Fibroblast of lung (primary cell): ENCODE data around the gene ATP10A. TPM values are rescaled to one million over a fixed set of nuclear protein-coding genes. Genes with fewer than 3 reads are reported as not detected.
A peak's percentile ranks its signal among the peaks of the same experiment; 100 is the strongest.

ENCODE experiments used
- DNase-seq, 2 donors: peaks; one replicate each; pipeline versions ENCODE4 v3.0.0 to v3.0.0-alpha.2; 2010; ENCODE audit warnings: low read depth in 2 of 2
- H2AFZ ChIP-seq: 2 replicates; pipeline ENCODE4 v1.5.1; 2012; ENCODE audit warnings: low read length, control low read depth, inconsistent platforms
- H3K27ac ChIP-seq: 2 replicates; pipeline ENCODE4 v1.5.1; 2011; ENCODE audit warnings: low read length, control low read depth; ENCODE audit not compliant: insufficient read depth
- H3K27me3 ChIP-seq: 2 replicates; pipeline ENCODE4 v1.5.1; 2011; ENCODE audit warnings: mild to moderate bottlenecking, low read length; ENCODE audit not compliant: control insufficient read depth, insufficient read depth
- H3K36me3 ChIP-seq: 2 replicates; pipeline ENCODE4 v1.5.1; 2011; ENCODE audit warnings: low read length; ENCODE audit not compliant: control insufficient read depth, insufficient read depth
- H3K4me1 ChIP-seq: 2 replicates; pipeline ENCODE4 v1.5.1; 2011; ENCODE audit warnings: low read length; ENCODE audit not compliant: control insufficient read depth, insufficient read depth; ENCODE audit errors: extremely low read depth
- H3K4me2 ChIP-seq: 2 replicates; pipeline ENCODE4 v1.5.1; 2011; ENCODE audit warnings: low read length, control low read depth; ENCODE audit not compliant: insufficient read depth; ENCODE audit errors: extremely low read depth
- H3K4me3 ChIP-seq, 4 experiments: fragments of 200-600 bp in 1 of 4; sonication (generic) in 1 of 4; replicated peaks in 1 of 4; 2 replicates each; pipeline ENCODE4 v1.5.1; 2011 to 2016; ENCODE audit warnings: low read length in 4 of 4, low read depth in 3 of 4, mild to moderate bottlenecking in 3 of 4, control low read depth in 2 of 4, inconsistent platforms in 1 of 4, mixed read lengths in 1 of 4; ENCODE audit not compliant: insufficient read depth in 1 of 4; ENCODE audit errors: control extremely low read depth in 1 of 4
- H3K79me2 ChIP-seq: 2 replicates; pipeline ENCODE4 v1.5.1; 2012; ENCODE audit warnings: mild to moderate bottlenecking, low read length, inconsistent platforms; ENCODE audit not compliant: control insufficient read depth, insufficient read depth
- H3K9ac ChIP-seq: 2 replicates; pipeline ENCODE4 v1.5.1; 2011; ENCODE audit warnings: mild to moderate bottlenecking, low read length, control low read depth; ENCODE audit not compliant: insufficient read depth
- H3K9me3 ChIP-seq: 2 replicates; pipeline ENCODE4 v1.5.1; 2012; ENCODE audit warnings: low read depth, low read length; ENCODE audit not compliant: control insufficient read depth, insufficient read depth
- H4K20me1 ChIP-seq: 2 replicates; pipeline ENCODE4 v1.5.1; 2011; ENCODE audit warnings: low read length; ENCODE audit not compliant: control insufficient read depth, insufficient read depth; ENCODE audit errors: extremely low read depth
- CTCF ChIP-seq, 2 donors: IDR thresholded peaks in 1 of 2; conservative IDR thresholded peaks in 1 of 2; 1 replicate in 1 of 2; 2 replicates in 1 of 2; pipeline ENCODE4 v1.5.1; 2011 to 2012; ENCODE audit warnings: low read length in 2 of 2, control low read depth in 1 of 2, inconsistent platforms in 1 of 2, low read depth in 1 of 2, mild to moderate bottlenecking in 1 of 2
- EZH2 ChIP-seq: IDR thresholded peaks from 2 replicates; pipeline ENCODE4 v1.5.1; 2012; ENCODE audit warnings: low read length, control low read depth, mild to moderate bottlenecking; ENCODE audit errors: missing control alignments
- polyA plus RNA-seq, 2 donors: library from polyadenylated mRNA; depleted of rRNA in 1 of 2; stranded (reverse) in 1 of 2; unstranded in 1 of 2; fragments of >200 nt; gene quantifications; 2 replicates each; pipeline ENCODE4 v1.2.1, GENCODE V29; 2011 to 2012; ENCODE audit warnings: missing spikeins in 1 of 2
- total RNA-seq: library from RNA; depleted of rRNA; stranded (reverse); fragments of >200 nt; gene quantifications from 2 replicates; pipeline ENCODE4 v1.2.1, GENCODE V29; 2014

Gene ATP10A
- total and polyA plus RNA-seq, 2 donors (not counting 1 experiment from before 2014, with no cell fraction given) = 12.7 to 13.8 TPM

DNA sequence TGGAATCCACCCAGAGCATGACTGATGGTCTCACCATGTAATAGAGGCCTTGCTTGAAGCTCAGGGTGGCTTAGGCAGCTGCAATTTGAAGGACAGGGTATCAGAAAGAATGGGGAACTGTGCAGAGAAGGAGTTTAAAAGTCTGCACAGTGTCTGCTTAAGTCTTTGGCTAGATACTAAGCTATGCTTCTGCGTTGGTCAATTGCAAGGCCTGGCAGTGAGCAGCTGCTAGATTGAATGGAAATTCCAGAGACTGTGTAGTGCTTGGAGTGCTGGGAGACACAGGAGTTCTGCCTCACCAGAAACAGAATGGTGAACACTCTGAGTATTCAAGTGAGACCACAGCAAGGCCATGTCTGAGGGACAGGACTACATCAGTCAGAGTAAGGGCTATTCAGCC, 17.3 kb upstream of the ATP10A start:
- no peak overlapping the region for H2AFZ ChIP-seq
- H3K9me3 ChIP-seq = no peaks in the 10 kb centered on the region
- no peaks in the 10 kb centered on the region for H4K20me1 ChIP-seq
- no peak for DNase-seq
- TF ChIP-seq CTCF (conservative IDR thresholded peaks at IDR 0.05 in 1 of 2, IDR thresholded peaks at IDR 0.05 in 1 of 2; ENCODE audit: low read depth in 1 of 2, low read length in 2 of 2) (no peak), EZH2 (no peak)
- no peak overlapping the region for H3K4me2 ChIP-seq
- no peaks in the 10 kb centered on the region for H3K36me3 ChIP-seq
- H3K9ac ChIP-seq = no peak overlapping the region
- peaks cover 17% of the 10 kb centered on the region for H3K4me1 ChIP-seq
- H3K27ac ChIP-seq = no peak overlapping the region
- H3K4me3 ChIP-seq = no peak overlapping the region
- no peaks in the 10 kb centered on the region for H3K79me2 ChIP-seq
- H3K27me3 ChIP-seq = no peaks in the 10 kb centered on the region

DNA sequence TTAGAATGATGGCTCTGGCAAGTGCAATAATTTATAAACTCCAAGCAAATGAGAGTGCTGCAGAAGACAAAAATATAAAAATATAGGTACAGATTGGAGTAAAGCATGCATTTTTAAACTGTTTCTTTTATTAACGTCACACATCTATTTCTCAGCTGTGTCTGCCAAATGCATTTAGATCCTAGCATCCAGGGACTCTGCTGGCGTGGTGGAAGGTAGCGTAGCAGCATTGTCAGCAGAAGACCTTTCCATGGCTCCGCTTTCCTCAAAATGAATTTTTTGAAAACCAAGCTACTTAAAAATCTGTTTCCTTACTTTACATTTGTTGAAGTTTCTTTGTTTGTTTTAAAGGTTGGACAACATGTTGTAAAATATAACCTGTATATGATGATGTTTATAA, 16.3 kb upstream of the ATP10A start:
- no peaks in the 10 kb centered on the region for H3K9me3 ChIP-seq
- no peak for DNase-seq
- peaks cover 13% of the 10 kb centered on the region for H3K4me1 ChIP-seq
- H3K9ac ChIP-seq = no peak overlapping the region
- TF ChIP-seq CTCF (conservative IDR thresholded peaks at IDR 0.05 in 1 of 2, IDR thresholded peaks at IDR 0.05 in 1 of 2; ENCODE audit: low read depth in 1 of 2, low read length in 2 of 2) (no peak), EZH2 (no peak)
- H2AFZ ChIP-seq = no peak overlapping the region
- no peak overlapping the region for H3K4me3 ChIP-seq
- no peaks in the 10 kb centered on the region for H3K27me3 ChIP-seq
- no peaks in the 10 kb centered on the region for H3K36me3 ChIP-seq
- no peaks in the 10 kb centered on the region for H3K79me2 ChIP-seq
- H4K20me1 ChIP-seq = no peaks in the 10 kb centered on the region
- no peak overlapping the region for H3K27ac ChIP-seq
- H3K4me2 ChIP-seq = no peak overlapping the region

DNA sequence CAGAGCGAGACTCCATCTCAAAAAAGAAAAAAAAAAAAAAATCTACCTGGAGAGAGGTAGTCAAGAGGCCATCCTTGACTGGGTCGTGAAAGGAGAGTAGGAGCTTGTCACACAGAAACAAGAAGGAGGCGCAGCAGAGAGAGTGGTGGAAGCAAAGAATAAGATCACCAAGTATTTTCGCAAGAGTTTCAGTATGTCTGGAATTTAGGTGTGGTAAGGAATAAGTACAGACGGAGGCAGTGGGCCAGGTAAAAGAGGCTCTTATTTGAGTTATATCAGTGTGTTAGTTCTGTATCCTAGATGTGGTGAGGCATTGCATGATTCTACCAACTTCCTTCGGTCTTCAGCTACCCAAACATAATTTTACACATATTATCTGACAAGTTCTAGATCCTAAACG, 14.6 kb upstream of the ATP10A start:
- Histone ChIP-seq H4K20me1 (no peaks in the 10 kb centered on the region), H3K9ac (no peak overlapping the region), H3K27me3 (no peaks in the 10 kb centered on the region), H3K79me2 (no peaks in the 10 kb centered on the region), H2AFZ (no peak overlapping the region), H3K9me3 (no peaks in the 10 kb centered on the region), H3K4me2 (no peak overlapping the region), H3K4me1 (peaks cover 2% of the 10 kb centered on the region), H3K27ac (no peak overlapping the region), H3K36me3 (no peaks in the 10 kb centered on the region), H3K4me3 (no peak overlapping the region)
- DNase-seq = peak in 1 of 2 donors; percentile 42
- TF ChIP-seq EZH2 = no peak
